Measurements from ENCODE around the gene MKKS. TPM values are rescaled to one million over a fixed set of nuclear protein-coding genes. Genes with fewer than 3 reads are reported as not detected.

MKKS gene
- polyA plus RNA-seq, 1 experiment = 18.9 TPM

DNA sequence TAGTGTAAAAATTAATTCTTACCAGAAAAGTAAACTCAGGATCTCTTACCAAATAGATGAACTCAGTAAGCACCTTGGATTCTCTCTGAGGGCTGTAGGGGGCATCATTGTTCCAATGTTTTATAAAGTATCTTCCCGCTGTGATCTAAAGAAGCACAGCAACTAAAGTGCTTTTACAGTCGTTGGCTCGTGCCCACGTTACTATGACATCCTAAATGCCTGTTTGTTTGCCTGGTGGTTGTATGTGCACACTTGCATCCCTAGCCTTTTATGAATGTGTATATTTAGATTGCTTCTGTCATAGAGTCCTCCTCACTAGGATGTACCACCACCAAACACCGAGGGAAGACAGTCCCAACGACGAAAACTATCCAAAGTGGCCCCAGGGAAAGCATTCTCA is 35.6 kb upstream of the MKKS start:
- DNase-seq (ENCODE audit: low read depth, low spot score) = peak; percentile 63
- ChIA-PET CTCF (interaction anchor here (2.7 kb wide), 1 partner anchor 83 kb away, joined by 15 read pairs; no protein-coding TSS in a partner anchor), POLR2A (no interaction called here)
- Histone ChIP-seq H3K9me3 (ENCODE audit: control insufficient read depth, insufficient read depth, low read length) (no peaks in the 10 kb centered on the region; the same call in 1 of the 2 replicates), H3K27ac (ENCODE audit: low read depth, low read length) (no peak overlapping the region), H3K27me3 (ENCODE audit: control insufficient read depth, insufficient read depth, low read length) (no peaks in the 10 kb centered on the region), H3K4me3 (ENCODE audit: low read depth, low read length) (no peak overlapping the region)
- TF ChIP-seq, protein P1, sequence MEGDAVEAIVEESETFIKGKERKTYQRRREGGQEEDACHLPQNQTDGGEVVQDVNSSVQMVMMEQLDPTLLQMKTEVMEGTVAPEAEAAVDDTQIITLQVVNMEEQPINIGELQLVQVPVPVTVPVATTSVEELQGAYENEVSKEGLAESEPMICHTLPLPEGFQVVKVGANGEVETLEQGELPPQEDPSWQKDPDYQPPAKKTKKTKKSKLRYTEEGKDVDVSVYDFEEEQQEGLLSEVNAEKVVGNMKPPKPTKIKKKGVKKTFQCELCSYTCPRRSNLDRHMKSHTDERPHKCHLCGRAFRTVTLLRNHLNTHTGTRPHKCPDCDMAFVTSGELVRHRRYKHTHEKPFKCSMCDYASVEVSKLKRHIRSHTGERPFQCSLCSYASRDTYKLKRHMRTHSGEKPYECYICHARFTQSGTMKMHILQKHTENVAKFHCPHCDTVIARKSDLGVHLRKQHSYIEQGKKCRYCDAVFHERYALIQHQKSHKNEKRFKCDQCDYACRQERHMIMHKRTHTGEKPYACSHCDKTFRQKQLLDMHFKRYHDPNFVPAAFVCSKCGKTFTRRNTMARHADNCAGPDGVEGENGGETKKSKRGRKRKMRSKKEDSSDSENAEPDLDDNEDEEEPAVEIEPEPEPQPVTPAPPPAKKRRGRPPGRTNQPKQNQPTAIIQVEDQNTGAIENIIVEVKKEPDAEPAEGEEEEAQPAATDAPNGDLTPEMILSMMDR (IDR thresholded peaks at IDR 0.05; ENCODE audit: low read depth, low read length) = peak; percentile 73

DNA sequence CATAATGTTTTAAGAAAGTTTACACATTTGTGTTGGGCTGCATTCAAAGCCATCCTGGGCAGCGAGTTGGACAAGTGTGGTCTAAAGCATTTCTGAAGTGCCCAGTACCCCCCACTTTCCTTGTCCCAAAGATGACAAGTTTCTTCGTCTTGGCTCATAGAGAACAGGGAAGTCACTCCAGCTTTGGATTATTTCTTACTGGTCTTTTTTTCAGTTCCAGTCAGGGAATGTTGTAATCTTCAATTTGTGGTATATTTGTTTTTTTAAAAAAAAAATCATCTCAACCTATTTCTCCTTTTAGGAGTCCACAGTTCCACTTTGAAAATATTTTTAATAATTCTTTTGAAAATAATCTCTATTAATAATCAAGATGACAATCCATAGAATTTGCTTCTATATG is 35.0 kb upstream of the MKKS start:
- ChIA-PET POLR2A (no interaction called here), CTCF (interaction anchor here (0.8 to 2.7 kb wide), 7 partner anchors 10 to 202 kb away, joined by 3 to 15 read pairs (median 4); no protein-coding TSS in a partner anchor)
- TF ChIP-seq, protein P1 (IDR thresholded peaks at IDR 0.05; ENCODE audit: low read depth, low read length) = no peak

DNA sequence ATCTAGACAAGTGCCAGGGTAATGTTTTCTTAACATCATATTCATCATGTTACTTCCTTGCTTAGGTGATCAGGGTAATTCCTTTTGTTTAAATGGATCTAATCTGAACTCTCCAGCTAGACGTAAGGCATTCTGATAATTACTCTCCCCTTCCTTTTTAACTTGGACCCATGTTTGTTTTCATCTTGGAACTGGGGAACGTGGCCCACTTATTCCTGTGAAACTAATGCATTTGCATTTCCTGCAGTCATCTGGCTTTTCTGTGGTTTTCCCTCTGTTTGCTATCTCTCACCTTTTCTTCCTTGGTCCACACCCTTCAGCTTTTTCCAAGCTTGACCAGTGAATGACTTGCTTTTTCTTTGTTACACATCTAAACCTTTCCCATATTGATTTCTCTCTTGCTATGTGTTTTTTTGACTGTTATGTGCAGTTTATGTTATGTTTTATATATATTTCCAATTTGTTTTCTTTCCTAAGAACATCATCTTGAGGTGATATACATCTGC is 34.4 kb upstream of the MKKS start:
- Histone ChIP-seq H3K4me3 (ENCODE audit: low read depth, low read length) (no peak overlapping the region), H3K27ac (ENCODE audit: low read depth, low read length) (no peak overlapping the region), H3K27me3 (ENCODE audit: control insufficient read depth, insufficient read depth, low read length) (no peaks in the 10 kb centered on the region), H3K9me3 (ENCODE audit: control insufficient read depth, insufficient read depth, low read length) (peaks cover 5% of the 10 kb centered on the region; the same call in 1 of the 2 replicates)
- TF ChIP-seq, protein P1 (IDR thresholded peaks at IDR 0.05; ENCODE audit: low read depth, low read length) = no peak
- DNase-seq (ENCODE audit: low read depth, low spot score) = no peak
- CTCF ChIA-PET = interaction anchor here (0.8 to 2.7 kb wide), 8 partner anchors 9 to 203 kb away, joined by 3 to 15 read pairs (median 4); no protein-coding TSS in a partner anchor
- POLR2A ChIA-PET = no interaction called here

More for the DNA sequence above, 35.0 kb upstream of the MKKS start:
- Histone ChIP-seq H3K9me3 (ENCODE audit: control insufficient read depth, insufficient read depth, low read length) (no peaks in the 10 kb centered on the region), H3K4me3 (ENCODE audit: low read depth, low read length) (no peak overlapping the region), H3K27ac (ENCODE audit: low read depth, low read length) (no peak overlapping the region), H3K27me3 (ENCODE audit: control insufficient read depth, insufficient read depth, low read length) (no peaks in the 10 kb centered on the region)
- no peak for DNase-seq (ENCODE audit: low read depth, low spot score)

DNA sequence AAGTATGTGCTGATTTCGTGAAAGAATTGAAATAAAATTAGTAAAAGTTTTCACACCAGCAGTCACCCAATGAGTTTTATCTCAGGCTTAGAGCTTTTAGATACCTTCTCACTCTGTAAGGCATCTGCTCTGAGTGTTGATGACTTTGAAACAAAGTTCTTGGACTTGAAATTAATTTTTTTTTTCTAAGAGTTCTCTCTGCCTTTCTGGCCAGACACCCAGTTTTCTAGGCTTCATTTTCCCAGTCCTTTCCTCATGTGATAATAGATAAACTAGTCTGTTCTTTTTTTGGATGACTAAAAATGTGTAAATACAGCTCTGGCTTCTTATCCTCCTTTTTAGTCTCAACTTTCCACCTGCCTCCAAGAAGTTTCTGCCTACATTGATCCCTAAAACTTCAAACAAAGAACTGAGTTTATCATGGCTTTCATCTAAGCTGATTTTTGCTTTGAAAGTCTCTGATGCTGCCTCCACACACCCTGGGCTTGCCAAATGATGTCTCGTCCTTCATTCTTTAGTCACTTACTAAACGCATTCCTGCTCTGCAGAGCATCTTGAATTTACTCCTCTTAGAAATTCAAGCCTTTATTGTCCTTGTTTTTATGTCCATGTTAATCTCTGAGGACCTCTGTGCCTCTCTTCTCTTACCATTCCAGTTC is 33.8 kb upstream of the MKKS start:
- no peak overlapping the region for H3K27ac ChIP-seq (ENCODE audit: low read depth, low read length)
- CTCF ChIA-PET = interaction anchor here (0.8 to 2.7 kb wide), 3 partner anchors 85 to 1076 kb away, joined by 5 to 15 read pairs (median 8); no protein-coding TSS in a partner anchor
- H3K9me3 ChIP-seq (ENCODE audit: control insufficient read depth, insufficient read depth, low read length) = peaks cover 5% of the 10 kb centered on the region; the same call in 1 of the 2 replicates
- H3K27me3 ChIP-seq (ENCODE audit: control insufficient read depth, insufficient read depth, low read length) = no peaks in the 10 kb centered on the region
- POLR2A ChIA-PET = no interaction called here
- DNase-seq (ENCODE audit: low read depth, low spot score) = no peak
- no peak overlapping the region for H3K4me3 ChIP-seq (ENCODE audit: low read depth, low read length)
- TF ChIP-seq, protein P1 (IDR thresholded peaks at IDR 0.05; ENCODE audit: low read depth, low read length) = no peak

DNA sequence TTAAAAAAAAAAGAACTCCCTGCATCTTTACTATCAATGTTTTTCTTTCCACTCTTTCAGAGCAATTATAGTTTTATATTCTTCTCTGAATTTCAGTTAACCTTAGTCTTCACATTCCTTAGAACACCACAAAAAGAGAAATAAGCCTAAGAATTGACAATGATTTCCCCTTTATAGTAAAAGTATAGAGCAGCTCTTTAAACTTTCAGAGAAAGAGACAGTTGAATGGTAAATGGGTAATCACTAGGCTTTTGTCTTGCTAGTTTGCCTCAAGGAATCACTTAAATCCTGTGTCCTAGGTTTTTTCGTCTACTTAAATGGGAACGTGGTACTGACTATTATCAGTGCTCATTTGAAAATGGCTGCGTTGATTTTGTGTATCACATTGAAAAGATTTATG is 32.8 kb upstream of the MKKS start:
- no peak overlapping the region for H3K27ac ChIP-seq (ENCODE audit: low read depth, low read length)
- TF ChIP-seq, protein P1 (IDR thresholded peaks at IDR 0.05; ENCODE audit: low read depth, low read length) = no peak
- CTCF ChIA-PET = interaction anchor here (1.6 to 2.7 kb wide), 2 partner anchors 86 to 1077 kb away, joined by 8 to 15 read pairs; no protein-coding TSS in a partner anchor

More for the DNA sequence above, 32.8 kb upstream of the MKKS start:
- POLR2A ChIA-PET = no interaction called here
- H3K9me3 ChIP-seq (ENCODE audit: control insufficient read depth, insufficient read depth, low read length) = peaks cover 5% of the 10 kb centered on the region; the same call in 1 of the 2 replicates
- H3K4me3 ChIP-seq (ENCODE audit: low read depth, low read length) = no peak overlapping the region
- H3K27me3 ChIP-seq (ENCODE audit: control insufficient read depth, insufficient read depth, low read length) = no peaks in the 10 kb centered on the region
- no peak for DNase-seq (ENCODE audit: low read depth, low spot score)
